Cardiac fibroblast (primary cell): ENCODE results near the gene CDK5.

Source experiments
- DNase-seq, 2 donors: peaks; one replicate each; pipeline versions ENCODE4 v3.0.0 to v3.0.0-alpha.2; 2010; ENCODE audit warnings: low read depth in 2 of 2
- H3K4me3 ChIP-seq, 2 donors: replicated peaks in 1 of 2; 1 replicate in 1 of 2; 2 replicates in 1 of 2; pipeline ENCODE4 v1.5.1; 2011; ENCODE audit warnings: low read depth in 2 of 2, low read length in 2 of 2, mild to moderate bottlenecking in 2 of 2, moderate library complexity in 1 of 2
- TF ChIP-seq, protein P1 (sequence below): IDR thresholded peaks from one replicate; pipeline ENCODE4 v1.5.1; 2011; ENCODE audit warnings: low read depth, mild to moderate bottlenecking, low read length, inconsistent platforms

Gene CDK5

DNA sequence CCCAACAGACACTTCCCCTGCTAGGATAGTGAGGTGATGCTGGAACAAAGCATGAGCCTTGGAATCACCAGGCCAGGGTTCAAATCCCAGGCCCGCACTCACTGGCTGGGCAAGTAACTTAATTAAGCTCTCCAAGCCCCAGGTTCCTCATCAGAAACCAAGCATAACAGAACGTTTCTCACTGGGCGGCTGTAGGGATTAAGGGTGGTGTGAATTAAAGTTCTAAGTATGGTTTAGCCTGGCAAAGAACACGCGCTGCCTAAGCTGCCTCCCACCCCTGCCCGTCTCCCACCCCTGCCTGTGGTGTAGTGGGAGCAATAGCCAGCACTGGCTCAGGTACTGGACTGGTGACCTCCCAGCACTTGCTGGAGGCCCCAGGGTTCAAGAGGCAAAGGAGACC, 7.3 kb upstream of the CDK5 start:
- TF ChIP-seq, protein P1, sequence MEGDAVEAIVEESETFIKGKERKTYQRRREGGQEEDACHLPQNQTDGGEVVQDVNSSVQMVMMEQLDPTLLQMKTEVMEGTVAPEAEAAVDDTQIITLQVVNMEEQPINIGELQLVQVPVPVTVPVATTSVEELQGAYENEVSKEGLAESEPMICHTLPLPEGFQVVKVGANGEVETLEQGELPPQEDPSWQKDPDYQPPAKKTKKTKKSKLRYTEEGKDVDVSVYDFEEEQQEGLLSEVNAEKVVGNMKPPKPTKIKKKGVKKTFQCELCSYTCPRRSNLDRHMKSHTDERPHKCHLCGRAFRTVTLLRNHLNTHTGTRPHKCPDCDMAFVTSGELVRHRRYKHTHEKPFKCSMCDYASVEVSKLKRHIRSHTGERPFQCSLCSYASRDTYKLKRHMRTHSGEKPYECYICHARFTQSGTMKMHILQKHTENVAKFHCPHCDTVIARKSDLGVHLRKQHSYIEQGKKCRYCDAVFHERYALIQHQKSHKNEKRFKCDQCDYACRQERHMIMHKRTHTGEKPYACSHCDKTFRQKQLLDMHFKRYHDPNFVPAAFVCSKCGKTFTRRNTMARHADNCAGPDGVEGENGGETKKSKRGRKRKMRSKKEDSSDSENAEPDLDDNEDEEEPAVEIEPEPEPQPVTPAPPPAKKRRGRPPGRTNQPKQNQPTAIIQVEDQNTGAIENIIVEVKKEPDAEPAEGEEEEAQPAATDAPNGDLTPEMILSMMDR = no peak
- H3K4me3 ChIP-seq = no peak overlapping the region
- no peak for DNase-seq

DNA sequence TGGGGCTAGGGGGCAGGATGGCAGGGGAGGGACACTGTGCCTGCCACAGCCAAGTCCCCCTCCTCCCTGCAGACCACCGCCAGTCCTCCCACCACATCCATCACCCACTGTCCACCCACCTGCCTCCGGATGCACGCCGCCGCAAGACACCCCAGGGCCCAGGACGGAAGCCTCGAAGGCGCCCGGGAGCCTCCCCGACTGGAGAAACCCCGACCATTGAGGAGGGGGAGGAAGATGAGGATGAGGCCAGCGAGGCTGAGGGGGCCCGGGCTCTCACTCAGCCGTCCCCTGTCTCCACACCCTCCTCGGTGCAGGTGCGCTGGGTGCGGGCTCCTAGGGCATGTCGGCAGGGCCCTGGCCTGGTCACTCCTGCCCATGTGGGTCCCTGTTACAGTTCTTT, 6.8 kb upstream of the CDK5 start:
- DNase-seq = no peak
- no peak overlapping the region for H3K4me3 ChIP-seq
- TF ChIP-seq, protein P1 = no peak

DNA sequence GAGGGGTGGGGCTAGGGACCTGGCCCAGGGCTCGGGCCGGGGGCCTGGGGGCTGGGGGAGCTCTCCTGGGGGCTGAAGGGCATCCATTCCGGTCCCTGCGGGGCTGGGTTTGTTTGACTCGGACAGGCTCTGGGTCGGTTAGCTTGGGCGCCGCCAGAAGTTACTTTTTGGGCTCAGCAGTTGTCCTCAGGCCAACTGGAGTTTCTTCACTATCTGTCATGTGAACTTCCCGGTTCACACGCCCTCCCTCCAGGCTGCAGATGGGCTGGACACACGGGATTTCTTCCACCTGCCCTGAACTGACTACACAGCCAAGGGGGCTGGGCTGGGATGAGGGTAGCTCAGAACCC, 5.5 kb upstream of the CDK5 start:
- DNase-seq = peak; percentile 67 to 70
- TF ChIP-seq, protein P1 = no peak
- no peak overlapping the region for H3K4me3 ChIP-seq

DNA sequence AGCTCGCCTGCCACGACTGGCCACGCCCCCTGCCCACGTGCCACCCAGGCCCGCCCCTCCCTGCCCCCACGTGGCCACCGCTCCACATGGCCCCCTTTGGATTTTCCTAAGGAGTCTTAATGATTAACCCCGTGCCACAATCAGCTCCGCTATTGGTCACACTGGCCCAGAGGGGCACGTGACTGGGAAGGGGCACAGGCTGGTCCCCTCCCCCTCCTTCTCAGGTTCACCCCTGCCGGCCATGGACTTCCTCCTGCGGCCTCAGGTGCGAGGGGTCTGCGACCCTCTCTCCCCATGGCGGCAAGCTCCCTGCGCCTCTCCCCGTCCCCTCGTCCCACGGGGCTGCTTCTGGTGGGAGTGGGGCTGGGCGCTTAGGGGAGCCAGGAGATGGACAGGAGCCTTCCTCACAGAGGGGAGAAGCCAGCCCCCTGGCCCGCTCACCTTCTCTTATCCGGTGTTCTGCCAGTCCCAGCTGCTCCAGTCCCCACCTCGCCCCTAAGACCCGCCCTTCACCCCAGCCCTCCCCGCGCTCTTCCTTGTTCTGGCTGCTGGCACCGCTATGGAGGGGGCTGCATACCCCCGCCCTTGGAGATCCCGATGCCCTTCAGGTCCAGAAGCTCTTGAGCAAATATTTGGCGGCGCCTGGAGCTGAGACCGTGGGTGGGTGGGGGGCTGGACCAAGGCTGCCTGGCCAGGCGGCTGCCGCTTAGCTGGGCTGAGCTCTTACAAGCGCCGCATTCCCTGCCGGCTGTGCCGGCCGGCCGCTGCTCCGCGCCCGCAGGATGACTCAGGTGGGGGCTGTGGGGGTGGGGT, 4.9 kb upstream of the CDK5 start:
- TF ChIP-seq, protein P1 = no peak
- H3K4me3 ChIP-seq = peak overlapping the region; percentile 23 to 26
- DNase-seq = peak; percentile 67 to 69

DNA sequence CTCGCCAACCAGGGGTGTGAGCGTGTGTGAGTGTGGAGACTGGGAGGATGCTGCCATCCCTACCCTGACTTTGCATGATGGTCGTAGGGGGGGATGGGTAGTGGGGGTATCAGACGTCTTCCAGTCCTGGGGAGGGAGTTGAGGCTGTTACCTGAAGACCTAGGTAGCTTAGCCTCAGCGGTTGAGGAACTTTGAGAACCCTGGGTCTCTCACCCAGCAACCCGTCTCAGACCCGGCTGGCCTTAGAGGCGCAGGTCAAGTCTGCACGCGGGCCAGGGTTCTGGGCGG, 4.4 kb upstream of the CDK5 start:
- DNase-seq = no peak
- H3K4me3 ChIP-seq = no peak overlapping the region
- TF ChIP-seq, protein P1 = no peak

DNA sequence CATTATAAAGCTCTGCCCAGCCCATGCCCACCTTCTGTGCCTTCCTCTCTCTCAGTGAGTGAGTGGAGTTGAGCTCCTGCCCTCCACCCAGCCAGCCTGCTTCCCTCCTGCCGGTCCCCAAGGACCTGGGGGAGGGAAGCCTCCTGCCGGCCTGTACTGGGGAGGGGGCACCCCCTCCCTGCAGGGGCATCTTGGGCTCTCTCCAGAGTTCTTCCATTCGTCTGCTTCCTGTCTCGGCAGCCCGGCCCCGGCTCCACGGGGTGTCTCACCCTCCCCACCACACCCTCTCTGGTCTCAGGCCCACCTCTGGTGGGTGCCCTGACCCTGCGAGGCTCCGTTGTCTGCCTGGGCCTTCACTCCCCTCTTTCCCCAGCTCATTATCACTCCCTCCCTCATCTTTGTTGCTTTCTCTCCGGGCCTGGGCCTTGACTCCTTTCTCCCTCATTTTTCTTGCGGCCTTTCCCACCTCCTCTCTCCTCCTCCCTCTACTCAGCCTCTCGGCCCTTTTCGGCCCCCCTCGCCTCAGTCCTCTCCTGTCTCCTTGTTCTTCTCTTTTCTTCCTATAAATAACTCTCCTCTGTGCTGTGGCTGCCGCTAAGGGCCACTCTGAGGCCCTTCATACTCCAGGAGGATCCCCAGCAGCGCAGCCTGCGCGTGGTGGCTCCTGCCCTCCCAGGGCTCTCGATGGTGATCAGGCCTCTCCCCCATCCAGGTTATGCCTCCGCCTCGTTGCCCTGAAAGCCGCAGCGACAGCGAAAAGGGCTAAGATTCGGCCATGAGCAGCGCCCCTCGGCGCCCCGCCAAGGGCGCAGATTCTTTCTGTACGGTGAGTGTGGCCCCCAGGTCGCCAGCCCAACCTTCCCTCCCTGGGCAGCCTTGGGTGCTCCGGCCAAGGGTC, 3.8 kb upstream of the CDK5 start:
- peak overlapping the region; percentile 69 to 80 for H3K4me3 ChIP-seq
- peak in 1 of 2 donors; percentile 28 for DNase-seq
- TF ChIP-seq, protein P1 = no peak
